Fibroblast of lung (primary cell): ENCODE results near the gene SMOC2. TPM values are rescaled to one million over a fixed set of nuclear protein-coding genes. Genes with fewer than 3 reads are reported as not detected.

Experiments used
- DNase-seq, 2 donors: peaks; one replicate each; pipeline versions ENCODE4 v3.0.0 to v3.0.0-alpha.2; 2010; ENCODE audit warnings: low read depth in 2 of 2
- H2AFZ ChIP-seq: 2 replicates; pipeline ENCODE4 v1.5.1; 2012; ENCODE audit warnings: low read length, control low read depth, inconsistent platforms
- H3K27ac ChIP-seq: 2 replicates; pipeline ENCODE4 v1.5.1; 2011; ENCODE audit warnings: low read length, control low read depth; ENCODE audit not compliant: insufficient read depth
- H3K27me3 ChIP-seq: 2 replicates; pipeline ENCODE4 v1.5.1; 2011; ENCODE audit warnings: mild to moderate bottlenecking, low read length; ENCODE audit not compliant: control insufficient read depth, insufficient read depth
- H3K36me3 ChIP-seq: 2 replicates; pipeline ENCODE4 v1.5.1; 2011; ENCODE audit warnings: low read length; ENCODE audit not compliant: control insufficient read depth, insufficient read depth
- H3K4me1 ChIP-seq: 2 replicates; pipeline ENCODE4 v1.5.1; 2011; ENCODE audit warnings: low read length; ENCODE audit not compliant: control insufficient read depth, insufficient read depth; ENCODE audit errors: extremely low read depth
- H3K4me2 ChIP-seq: 2 replicates; pipeline ENCODE4 v1.5.1; 2011; ENCODE audit warnings: low read length, control low read depth; ENCODE audit not compliant: insufficient read depth; ENCODE audit errors: extremely low read depth
- H3K4me3 ChIP-seq, 4 experiments: fragments of 200-600 bp in 1 of 4; sonication (generic) in 1 of 4; replicated peaks in 1 of 4; 2 replicates each; pipeline ENCODE4 v1.5.1; 2011 to 2016; ENCODE audit warnings: low read length in 4 of 4, low read depth in 3 of 4, mild to moderate bottlenecking in 3 of 4, control low read depth in 2 of 4, inconsistent platforms in 1 of 4, mixed read lengths in 1 of 4; ENCODE audit not compliant: insufficient read depth in 1 of 4; ENCODE audit errors: control extremely low read depth in 1 of 4
- H3K79me2 ChIP-seq: 2 replicates; pipeline ENCODE4 v1.5.1; 2012; ENCODE audit warnings: mild to moderate bottlenecking, low read length, inconsistent platforms; ENCODE audit not compliant: control insufficient read depth, insufficient read depth
- H3K9ac ChIP-seq: 2 replicates; pipeline ENCODE4 v1.5.1; 2011; ENCODE audit warnings: mild to moderate bottlenecking, low read length, control low read depth; ENCODE audit not compliant: insufficient read depth
- H3K9me3 ChIP-seq: 2 replicates; pipeline ENCODE4 v1.5.1; 2012; ENCODE audit warnings: low read depth, low read length; ENCODE audit not compliant: control insufficient read depth, insufficient read depth
- H4K20me1 ChIP-seq: 2 replicates; pipeline ENCODE4 v1.5.1; 2011; ENCODE audit warnings: low read length; ENCODE audit not compliant: control insufficient read depth, insufficient read depth; ENCODE audit errors: extremely low read depth
- EZH2 ChIP-seq: IDR thresholded peaks from 2 replicates; pipeline ENCODE4 v1.5.1; 2012; ENCODE audit warnings: low read length, control low read depth, mild to moderate bottlenecking; ENCODE audit errors: missing control alignments
- polyA plus RNA-seq, 2 donors: library from polyadenylated mRNA; depleted of rRNA in 1 of 2; stranded (reverse) in 1 of 2; unstranded in 1 of 2; fragments of >200 nt; gene quantifications; 2 replicates each; pipeline ENCODE4 v1.2.1, GENCODE V29; 2011 to 2012; ENCODE audit warnings: missing spikeins in 1 of 2
- total RNA-seq: library from RNA; depleted of rRNA; stranded (reverse); fragments of >200 nt; gene quantifications from 2 replicates; pipeline ENCODE4 v1.2.1, GENCODE V29; 2014
- TF ChIP-seq, protein P1 (sequence below), 2 donors: IDR thresholded peaks in 1 of 2; conservative IDR thresholded peaks in 1 of 2; 1 replicate in 1 of 2; 2 replicates in 1 of 2; pipeline ENCODE4 v1.5.1; 2011 to 2012; ENCODE audit warnings: low read length in 2 of 2, control low read depth in 1 of 2, inconsistent platforms in 1 of 2, low read depth in 1 of 2, mild to moderate bottlenecking in 1 of 2

SMOC2 gene
- total and polyA plus RNA-seq, 2 donors (not counting 1 experiment from before 2014, with no cell fraction given), result not detected

DNA sequence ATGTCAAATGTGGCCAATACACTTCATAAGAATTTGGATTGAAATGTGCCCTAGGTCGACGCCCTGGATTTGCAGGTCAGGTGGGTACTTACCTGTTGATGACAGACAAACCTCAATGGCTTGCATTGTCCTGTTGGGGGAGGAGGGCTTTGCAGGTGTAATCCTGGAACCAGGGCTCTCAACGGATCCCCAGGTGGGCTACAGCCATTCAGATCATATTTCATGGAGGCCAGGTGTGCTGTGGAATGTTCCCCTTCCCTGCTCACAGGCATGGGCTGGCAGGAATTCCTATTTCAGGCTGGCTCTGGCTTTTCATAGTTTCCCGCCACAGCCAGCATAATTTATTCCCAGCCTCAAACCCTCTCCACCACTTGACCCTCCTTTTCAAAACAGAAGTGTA is 254.7 kb downstream of the SMOC2 start:
- H3K4me2 ChIP-seq, result no peak overlapping the region

DNA sequence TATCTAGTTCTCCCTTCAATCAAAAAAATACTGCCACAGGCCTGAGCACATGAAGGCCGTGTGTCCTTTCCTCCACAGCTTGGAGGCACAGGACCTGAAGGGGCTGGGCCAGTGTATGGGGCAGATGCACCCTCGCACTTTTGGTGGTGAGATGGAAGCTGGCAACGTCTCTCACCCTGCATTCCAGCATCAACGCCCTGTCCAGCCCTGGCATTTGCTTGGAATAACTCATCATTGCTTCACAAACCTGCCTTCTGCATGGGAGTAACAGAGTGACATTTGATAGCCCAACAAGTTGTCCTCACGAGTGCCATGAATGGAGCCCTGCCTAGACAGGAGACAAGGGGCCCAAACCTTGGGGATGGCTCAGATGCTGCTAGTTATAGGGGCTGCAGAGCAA is 257.9 kb downstream of the SMOC2 start:
- TF ChIP-seq EZH2, result no peak
- TF ChIP-seq, protein P1, sequence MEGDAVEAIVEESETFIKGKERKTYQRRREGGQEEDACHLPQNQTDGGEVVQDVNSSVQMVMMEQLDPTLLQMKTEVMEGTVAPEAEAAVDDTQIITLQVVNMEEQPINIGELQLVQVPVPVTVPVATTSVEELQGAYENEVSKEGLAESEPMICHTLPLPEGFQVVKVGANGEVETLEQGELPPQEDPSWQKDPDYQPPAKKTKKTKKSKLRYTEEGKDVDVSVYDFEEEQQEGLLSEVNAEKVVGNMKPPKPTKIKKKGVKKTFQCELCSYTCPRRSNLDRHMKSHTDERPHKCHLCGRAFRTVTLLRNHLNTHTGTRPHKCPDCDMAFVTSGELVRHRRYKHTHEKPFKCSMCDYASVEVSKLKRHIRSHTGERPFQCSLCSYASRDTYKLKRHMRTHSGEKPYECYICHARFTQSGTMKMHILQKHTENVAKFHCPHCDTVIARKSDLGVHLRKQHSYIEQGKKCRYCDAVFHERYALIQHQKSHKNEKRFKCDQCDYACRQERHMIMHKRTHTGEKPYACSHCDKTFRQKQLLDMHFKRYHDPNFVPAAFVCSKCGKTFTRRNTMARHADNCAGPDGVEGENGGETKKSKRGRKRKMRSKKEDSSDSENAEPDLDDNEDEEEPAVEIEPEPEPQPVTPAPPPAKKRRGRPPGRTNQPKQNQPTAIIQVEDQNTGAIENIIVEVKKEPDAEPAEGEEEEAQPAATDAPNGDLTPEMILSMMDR (conservative IDR thresholded peaks at IDR 0.05 in 1 of 2, IDR thresholded peaks at IDR 0.05 in 1 of 2; ENCODE audit: low read depth in 1 of 2, low read length in 2 of 2), result no peak
- H3K9me3 ChIP-seq, result no peaks in the 10 kb centered on the region
- H3K36me3 ChIP-seq, result no peaks in the 10 kb centered on the region
- no peak overlapping the region for H3K4me3 ChIP-seq
- no peak overlapping the region for H3K4me2 ChIP-seq
- H3K9ac ChIP-seq, result no peak overlapping the region
- DNase-seq, result no peak
- H3K79me2 ChIP-seq, result no peaks in the 10 kb centered on the region
- H3K4me1 ChIP-seq, result no peaks in the 10 kb centered on the region
- no peaks in the 10 kb centered on the region for H3K27me3 ChIP-seq
- no peak overlapping the region for H2AFZ ChIP-seq
- no peak overlapping the region for H3K27ac ChIP-seq
- H4K20me1 ChIP-seq, result no peaks in the 10 kb centered on the region

More for the DNA sequence above, 254.7 kb downstream of the SMOC2 start:
- TF ChIP-seq EZH2, result no peak
- TF ChIP-seq, protein P1 (conservative IDR thresholded peaks at IDR 0.05 in 1 of 2, IDR thresholded peaks at IDR 0.05 in 1 of 2; ENCODE audit: low read depth in 1 of 2, low read length in 2 of 2), result no peak
- Histone ChIP-seq H3K27ac (no peak overlapping the region), H3K9me3 (no peaks in the 10 kb centered on the region), H2AFZ (no peak overlapping the region), H3K9ac (no peak overlapping the region), H4K20me1 (no peaks in the 10 kb centered on the region), H3K27me3 (no peaks in the 10 kb centered on the region), H3K79me2 (no peaks in the 10 kb centered on the region), H3K4me3 (no peak overlapping the region), H3K4me1 (no peaks in the 10 kb centered on the region), H3K36me3 (no peaks in the 10 kb centered on the region)
- DNase-seq, result no peak

DNA sequence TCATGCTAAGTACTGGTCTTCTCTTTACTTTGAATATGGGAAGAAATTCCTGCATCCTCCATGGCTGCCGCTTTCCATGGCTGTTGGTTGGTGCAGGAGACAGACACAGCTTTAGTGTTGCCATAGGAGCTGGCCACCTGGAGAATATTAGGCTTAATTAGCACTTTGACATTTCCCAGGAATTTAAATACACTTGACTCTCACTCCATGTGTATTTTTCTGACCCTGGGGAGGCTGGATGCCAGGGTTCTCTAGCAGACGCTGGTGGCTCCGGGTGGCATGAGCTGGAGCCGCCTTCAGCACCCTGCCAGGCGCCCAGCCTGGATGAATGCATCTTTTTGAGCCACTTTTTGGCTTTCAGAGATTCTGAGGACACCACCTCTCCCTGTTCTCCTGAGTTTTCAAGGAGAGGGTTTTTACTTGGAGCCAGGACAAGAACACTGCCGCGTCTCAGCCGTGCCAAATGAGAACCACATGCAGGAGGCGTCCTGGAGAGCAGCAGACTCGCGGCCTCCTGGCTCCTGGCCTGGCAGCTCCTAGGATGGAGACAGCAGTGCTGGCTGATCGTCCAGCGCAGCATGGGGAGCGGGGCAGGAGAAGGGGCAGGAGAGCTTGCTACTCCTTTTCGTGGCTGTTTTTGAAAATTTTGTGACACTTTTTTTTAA is 258.8 kb downstream of the SMOC2 start:
- H3K4me3 ChIP-seq, result no peak overlapping the region
- H3K9me3 ChIP-seq, result no peaks in the 10 kb centered on the region
- DNase-seq, result no peak

More for the DNA sequence above, 258.8 kb downstream of the SMOC2 start:
- Histone ChIP-seq H3K4me1 (no peaks in the 10 kb centered on the region), H4K20me1 (no peaks in the 10 kb centered on the region), H2AFZ (no peak overlapping the region), H3K36me3 (no peaks in the 10 kb centered on the region), H3K9ac (no peak overlapping the region), H3K79me2 (no peaks in the 10 kb centered on the region), H3K4me2 (no peak overlapping the region), H3K27ac (no peak overlapping the region), H3K27me3 (no peaks in the 10 kb centered on the region)
- TF ChIP-seq EZH2, result no peak
- TF ChIP-seq, protein P1 (conservative IDR thresholded peaks at IDR 0.05 in 1 of 2, IDR thresholded peaks at IDR 0.05 in 1 of 2; ENCODE audit: low read depth in 1 of 2, low read length in 2 of 2), result no peak
